Gastrocnemius medialis (tissue), 4 donors: ENCODE measurements around the gene EGFLAM. TPM values are rescaled to one million over a fixed set of nuclear protein-coding genes. Genes with fewer than 3 reads are reported as not detected.

Experiments
- ATAC-seq, 2 donors: fragments of 150-250 bp; one replicate each; pipeline ENCODE4 v1.9.1; 2016
- DNase-seq, 2 donors: peaks; one replicate each; pipeline ENCODE4 v3.0.0-alpha.2; 2019
- H3K27ac ChIP-seq, 4 donors: fragments of 200-600 bp; sonication (generic); 1 replicate in 1 of 4; 2 replicates in 3 of 4; pipeline ENCODE4 v1.5.1; 2016 to 2018; ENCODE audit warnings: mild to moderate bottlenecking in 2 of 4, moderate library complexity in 1 of 4
- H3K27me3 ChIP-seq, 3 donors: fragments of 200-600 bp; sonication (generic) in 2 of 3; 1 replicate in 1 of 3; 2 replicates in 2 of 3; pipeline versions ENCODE4 v1.5.1 to v1.6.0; 2016 to 2019; ENCODE audit warnings: mild to moderate bottlenecking in 1 of 3, moderate library complexity in 1 of 3
- H3K36me3 ChIP-seq, 2 donors: fragments of 200-600 bp; sonication (generic) in 1 of 2; one replicate each; pipeline ENCODE4 v1.5.1; 2017 to 2018
- H3K4me1 ChIP-seq, 2 donors: fragments of 200-600 bp; sonication (generic) in 1 of 2; one replicate each; pipeline ENCODE4 v1.5.1; 2016 to 2017; ENCODE audit warnings: mild to moderate bottlenecking in 2 of 2
- H3K4me3 ChIP-seq, 4 donors: fragments of 200-600 bp; sonication (generic) in 3 of 4; 1 replicate in 1 of 4; 2 replicates in 3 of 4; pipeline ENCODE4 v1.5.1; 2016 to 2019; ENCODE audit warnings: mild to moderate bottlenecking in 2 of 4
- H3K9me3 ChIP-seq, 3 donors: fragments of 200-600 bp; sonication (generic) in 2 of 3; 1 replicate in 1 of 3; 2 replicates in 2 of 3; pipeline ENCODE4 v1.5.1; 2016 to 2019
- CTCF ChIP-seq, 5 experiments: fragments of 450-650 bp in 3 of 5; fragments of 200-600 bp in 2 of 5; sonication (generic) in 2 of 5; IDR thresholded peaks in 4 of 5; conservative IDR thresholded peaks in 1 of 5; 1 replicate in 4 of 5; 2 replicates in 1 of 5; pipeline ENCODE4 v1.5.1; 2016 to 2019; ENCODE audit warnings: antibody characterized with exemption in 5 of 5, mild to moderate bottlenecking in 3 of 5, moderate library complexity in 3 of 5
- POLR2A ChIP-seq, 2 donors: fragments of 450-650 bp; IDR thresholded peaks; one replicate each; pipeline ENCODE4 v1.6.1; 2017; ENCODE audit warnings: antibody characterized with exemption in 2 of 2, mild to moderate bottlenecking in 2 of 2, moderate library complexity in 2 of 2
- in situ Hi-C, 4 donors: fragments of 200-750 bp; cut with MboI; loops; one replicate each; pipeline versions ENCODE4 v1.15.0 to v1.8.0; 2017; ENCODE audit warnings: low sequenced_read_pairs in 4 of 4
- intact Hi-C: fragments of 100-400 bp; cut with DNase I; formaldehyde crosslinking; loops from one replicate; pipeline ENCODE4 v1.15.1; 2023; ENCODE audit warnings: low total_unique reads
- total RNA-seq, 4 donors: library from RNA; depleted of rRNA; stranded (reverse); fragments of >200 nt; gene quantifications; one replicate each; pipeline versions ENCODE4 v1.1.0 to v1.2.3, GENCODE V29; 2016

The EGFLAM gene
- total RNA-seq, 4 donors from 2014 or later: 19.2 to 36.4 (median 32.7) TPM

GRCh38 chr5:38434966-38435705, 176.8 kb downstream of the EGFLAM start:
- no peaks in the 10 kb centered on the region for H3K36me3 ChIP-seq
- intact Hi-C loops: no loop called here
- H3K4me3 ChIP-seq: no peak overlapping the region
- no peaks in the 10 kb centered on the region for H3K9me3 ChIP-seq
- DNase-seq (no peak), ATAC-seq (no peak)
- in situ Hi-C loops: loop anchor here (5.0 to 10.0 kb wide), 6 partner anchors 227 to 380 kb away; no protein-coding TSS in a partner anchor
- no peak overlapping the region for H3K27ac ChIP-seq
- no peak for TF ChIP-seq POLR2A (IDR thresholded peaks at IDR 0.05)
- TF ChIP-seq CTCF (IDR thresholded peaks at IDR 0.05 in 4 of 5, conservative IDR thresholded peaks at IDR 0.05 in 1 of 5): no peak
- H3K4me1 ChIP-seq: peaks cover 7% of the 10 kb centered on the region in 2 donors
- no peaks in the 10 kb centered on the region for H3K27me3 ChIP-seq

GRCh38 chr5:38438757-38439156, 180.4 kb downstream of the EGFLAM start:
- in situ Hi-C loops: loop anchor here (5.0 to 10.0 kb wide), 6 partner anchors 224 to 376 kb away; no protein-coding TSS in a partner anchor
- Histone ChIP-seq H3K36me3 (no peaks in the 10 kb centered on the region), H3K27me3 (no peaks in the 10 kb centered on the region), H3K9me3 (no peaks in the 10 kb centered on the region), H3K27ac (no peak overlapping the region), H3K4me1 (peaks cover 0 to 7% of the 10 kb centered on the region in 2 donors), H3K4me3 (no peak overlapping the region)
- DNase-seq: no peak
- no peak for ATAC-seq
- intact Hi-C loops: no loop called here
- TF ChIP-seq POLR2A (IDR thresholded peaks at IDR 0.05): no peak
- TF ChIP-seq CTCF (IDR thresholded peaks at IDR 0.05 in 4 of 5, conservative IDR thresholded peaks at IDR 0.05 in 1 of 5): no peak

- Histone ChIP-seq H3K27me3 (no peaks in the 10 kb centered on the region), H3K36me3 (no peaks in the 10 kb centered on the region), H3K4me1 (peaks cover 6 to 9% of the 10 kb centered on the region in 2 donors), H3K9me3 (no peaks in the 10 kb centered on the region), H3K4me3 (no peak overlapping the region), H3K27ac (peak overlapping the region in 2 of 4 donors; percentile 35 to 39)
- intact Hi-C loops: loop anchor here (1.0 to 10.0 kb wide), 6 partner anchors 36 to 607 kb away; no protein-coding TSS in a partner anchor
- in situ Hi-C loops: loop anchor here in 3 of 4 donors (5.0 to 10.0 kb wide), 3 partner anchors 93 to 366 kb away; no protein-coding TSS in a partner anchor
- TF ChIP-seq POLR2A (IDR thresholded peaks at IDR 0.05) (no peak), CTCF (IDR thresholded peaks at IDR 0.05 in 4 of 5, conservative IDR thresholded peaks at IDR 0.05 in 1 of 5) (peak; percentile 95 to 98 (median 96))
- ATAC-seq (peak; percentile 84 to 85), DNase-seq (peak; percentile 78 to 88)
Observed at GRCh38 chr5:38441453-38442246, 183.3 kb downstream of the EGFLAM start.

GRCh38 chr5:38442247-38442573, 183.9 kb downstream of the EGFLAM start:
- H3K36me3 ChIP-seq: no peaks in the 10 kb centered on the region
- H3K27ac ChIP-seq: peak overlapping the region in 2 of 4 donors; percentile 23 to 39
- H3K4me1 ChIP-seq: peaks cover 12 to 14% of the 10 kb centered on the region in 2 donors
- TF ChIP-seq POLR2A (IDR thresholded peaks at IDR 0.05) (no peak), CTCF (IDR thresholded peaks at IDR 0.05 in 4 of 5, conservative IDR thresholded peaks at IDR 0.05 in 1 of 5) (no peak)
- intact Hi-C loops (loop anchor here (5.0 to 10.0 kb wide), 3 partner anchors 35 to 607 kb away; no protein-coding TSS in a partner anchor), in situ Hi-C loops (loop anchor here in 3 of 4 donors (5.0 to 10.0 kb wide), 3 partner anchors 93 to 365 kb away; no protein-coding TSS in a partner anchor)
- no peak for DNase-seq
- no peak for ATAC-seq
- no peak overlapping the region for H3K4me3 ChIP-seq
- no peaks in the 10 kb centered on the region for H3K27me3 ChIP-seq
- no peaks in the 10 kb centered on the region for H3K9me3 ChIP-seq
